Activated effector memory CD4-positive, alpha-beta T cell treated with anti-CD3 and anti-CD28 coated beads, Interleukin-2, amount 50 U/mL, for 16 hours (primary cell): Measurements from ENCODE around the gene CRELD2.

ENCODE experiments used
- DNase-seq: peaks from one replicate; pipeline ENCODE4 v3.0.0-alpha.2; 2020

CRELD2 gene

DNA sequence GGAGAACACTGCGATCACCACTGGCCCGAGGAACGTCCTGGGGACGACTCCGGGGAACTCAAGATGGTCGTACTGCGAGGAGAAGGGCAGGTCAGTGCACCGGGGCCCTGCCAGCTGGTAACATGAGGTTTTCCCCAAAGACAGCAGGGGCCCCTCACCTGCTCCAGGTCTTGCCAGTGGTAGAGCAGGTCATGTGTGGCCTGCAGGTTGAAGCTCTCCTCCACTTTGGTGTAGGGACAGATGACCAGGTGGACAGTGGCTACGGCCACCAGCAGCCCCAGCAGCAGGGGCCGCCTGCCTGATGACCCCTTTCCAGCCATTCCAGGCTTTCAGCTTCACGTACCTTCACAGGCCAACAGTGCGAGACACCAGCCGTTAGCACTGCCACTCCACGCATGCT is 5.0 kb upstream of the CRELD2 start:
- DNase-seq: no peak

DNA sequence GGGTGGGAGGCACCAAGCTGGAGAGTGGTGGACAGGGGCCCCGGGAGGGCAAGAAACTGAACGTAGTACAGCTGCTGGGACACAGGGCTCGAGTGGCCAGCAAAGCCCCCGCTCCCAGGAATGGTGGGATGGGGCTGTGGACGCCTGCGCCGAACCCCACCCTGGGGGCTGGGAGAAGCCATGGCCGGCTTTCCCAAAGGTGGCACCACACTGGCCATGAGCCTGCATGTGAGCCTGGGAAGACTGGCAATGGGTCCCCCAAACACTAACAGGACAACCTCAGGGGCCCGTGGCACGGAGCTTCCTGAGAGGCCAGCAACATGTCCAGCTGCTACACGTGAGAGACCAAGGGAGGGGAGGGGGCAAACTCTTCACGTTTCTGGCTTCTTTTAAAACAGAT is 4.2 kb upstream of the CRELD2 start:
- DNase-seq: no peak

DNA sequence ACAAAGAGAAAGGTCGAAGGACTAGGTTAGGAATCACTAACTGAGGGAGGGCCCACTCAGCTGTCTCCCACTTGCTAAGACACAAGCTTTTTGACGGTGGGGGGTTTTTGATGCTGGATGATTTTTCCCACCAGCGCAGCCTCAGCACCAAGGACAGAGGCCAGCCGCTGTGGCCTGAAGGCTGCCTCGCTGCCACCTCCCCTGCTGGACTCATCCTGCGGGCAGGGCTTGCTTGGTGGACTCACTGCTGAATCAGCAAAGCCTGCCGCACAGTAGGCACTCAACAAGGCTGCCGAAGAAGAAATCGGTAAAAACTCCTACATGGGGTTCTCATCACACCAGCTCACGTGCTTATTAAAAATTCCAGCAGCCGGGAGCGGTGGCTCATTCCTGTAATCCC is 2.8 kb upstream of the CRELD2 start:
- DNase-seq: no peak

DNA sequence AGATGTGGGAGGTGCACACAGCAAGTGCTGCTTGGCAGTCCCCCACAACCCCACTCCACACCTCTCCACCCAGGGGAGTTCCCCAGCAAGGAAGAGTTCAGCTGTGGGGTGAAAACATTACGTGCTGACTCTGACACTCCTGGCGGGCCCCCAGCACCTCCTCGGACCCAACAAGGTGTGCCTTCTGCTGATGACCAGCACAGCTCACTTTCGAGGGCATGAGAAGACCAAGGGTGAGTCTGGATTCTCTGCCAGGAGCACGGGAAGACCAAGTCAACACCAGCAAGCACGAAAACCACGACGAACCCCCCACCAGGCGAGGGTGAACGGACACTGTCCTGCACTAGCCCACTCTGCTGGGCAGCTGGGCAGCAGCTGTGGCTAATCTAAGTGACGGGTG is 1.6 kb upstream of the CRELD2 start:
- no peak for DNase-seq

DNA sequence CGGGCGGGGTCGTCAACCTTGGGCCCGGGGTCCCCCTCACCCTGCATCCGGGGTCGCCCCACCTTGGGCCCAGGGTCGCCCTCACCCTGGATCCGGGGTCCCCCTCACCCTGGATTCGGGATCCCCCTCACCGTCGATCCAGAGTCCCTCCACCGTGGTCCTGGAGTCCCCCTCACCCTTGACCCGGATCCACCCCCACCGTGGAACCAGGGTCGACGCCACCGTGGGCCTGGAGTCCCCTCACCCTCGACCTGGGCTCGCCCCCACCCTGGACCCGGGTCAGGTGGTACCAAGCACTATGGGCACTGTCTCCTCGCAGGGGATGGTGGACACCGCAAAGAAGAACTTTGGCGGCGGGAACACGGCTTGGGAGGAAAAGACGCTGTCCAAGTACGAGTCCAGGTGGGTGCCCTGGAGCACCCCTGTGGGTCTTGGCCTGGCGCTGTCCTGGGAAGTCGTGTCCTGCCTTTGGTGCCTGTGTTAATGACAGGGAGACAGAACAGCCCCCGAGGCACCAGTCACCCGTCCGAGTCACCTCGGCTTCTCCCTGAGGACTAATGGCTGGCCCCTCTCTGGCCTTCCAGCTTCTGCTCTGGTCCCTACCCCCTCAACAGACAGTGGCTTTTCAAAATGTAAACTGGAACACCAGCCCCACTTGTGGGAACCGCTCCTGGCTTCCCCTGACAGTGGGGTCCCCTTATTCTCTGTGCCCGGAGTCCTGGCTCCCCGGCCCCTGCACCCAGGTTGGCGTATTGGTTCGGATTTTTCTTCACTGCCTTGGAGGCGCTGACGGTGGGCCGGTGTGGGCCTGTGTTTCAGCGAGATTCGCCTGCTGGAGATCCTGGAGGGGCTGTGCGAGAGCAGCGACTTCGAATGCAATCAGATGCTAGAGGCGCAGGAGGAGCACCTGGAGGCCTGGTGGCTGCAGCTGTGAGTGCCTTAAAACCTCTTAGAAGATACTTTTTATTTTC is 762 bp downstream of the CRELD2 start:
- DNase-seq: no peak

DNA sequence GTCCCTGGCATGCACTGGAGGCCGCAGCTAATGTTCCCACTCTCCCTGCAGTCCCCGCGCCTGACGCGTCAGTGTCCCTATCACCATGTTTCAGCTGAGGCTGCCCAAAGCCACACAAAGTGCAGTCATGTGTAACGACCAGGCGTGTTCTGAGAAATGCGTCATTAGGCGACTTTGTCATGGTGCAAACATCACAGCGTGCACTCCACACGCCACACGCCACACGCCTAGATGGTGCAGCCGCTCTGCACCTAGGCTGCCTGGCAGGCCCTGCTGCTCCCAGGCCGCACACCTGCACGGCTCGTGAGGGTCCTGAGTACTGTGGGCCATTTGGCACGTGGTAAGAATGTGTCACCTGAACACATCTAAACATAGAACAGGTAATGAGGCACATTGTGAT is 2.4 kb downstream of the CRELD2 start:
- no peak for DNase-seq

DNA sequence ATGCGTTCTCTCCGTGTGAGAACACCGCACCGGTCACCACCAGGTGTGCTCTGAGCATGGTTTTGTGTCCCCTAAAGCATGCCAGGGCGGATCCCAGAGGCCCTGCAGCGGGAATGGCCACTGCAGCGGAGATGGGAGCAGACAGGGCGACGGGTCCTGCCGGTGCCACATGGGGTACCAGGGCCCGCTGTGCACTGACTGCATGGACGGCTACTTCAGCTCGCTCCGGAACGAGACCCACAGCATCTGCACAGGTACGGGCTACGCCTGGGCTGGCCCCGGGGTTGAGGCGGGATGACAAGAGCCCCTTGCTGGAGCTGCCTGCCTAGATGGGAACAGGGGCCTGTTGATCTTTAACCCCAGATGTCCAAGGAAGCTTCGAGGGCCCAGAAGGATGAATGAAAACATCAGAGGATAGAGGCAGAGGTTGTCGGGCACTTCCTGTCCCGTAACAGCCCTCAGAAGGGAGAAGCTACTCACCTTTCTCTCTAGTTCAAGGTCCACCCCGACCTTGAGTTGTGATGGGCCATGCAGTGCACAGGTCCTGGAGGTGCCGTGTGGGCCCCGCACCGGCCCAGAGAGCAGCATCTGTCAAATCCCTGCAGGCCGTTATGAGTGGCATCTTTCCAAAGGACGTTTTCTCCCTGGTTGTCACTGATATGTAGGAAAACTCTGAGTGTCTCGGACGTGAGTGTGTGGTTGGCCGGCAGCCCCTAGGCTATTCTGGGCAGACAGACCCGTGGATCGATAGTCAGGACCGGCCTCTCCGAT is 3.3 kb downstream of the CRELD2 start:
- no peak for DNase-seq

DNA sequence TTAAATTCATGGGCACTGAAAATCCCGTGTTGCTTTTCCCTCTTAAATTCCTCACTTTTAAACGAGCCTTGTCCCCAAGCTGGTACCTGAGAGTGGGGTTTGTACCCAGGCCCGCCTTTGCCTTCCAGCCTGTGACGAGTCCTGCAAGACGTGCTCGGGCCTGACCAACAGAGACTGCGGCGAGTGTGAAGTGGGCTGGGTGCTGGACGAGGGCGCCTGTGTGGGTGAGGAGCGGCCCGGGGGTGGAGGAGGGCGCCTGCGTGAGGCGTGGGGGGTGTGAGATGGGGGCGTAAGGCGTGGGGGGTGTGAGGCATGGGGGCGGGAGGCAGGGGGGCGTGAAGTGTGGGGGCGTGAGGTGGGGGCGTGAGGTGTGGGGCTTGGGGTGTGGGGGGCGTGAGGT is 4.0 kb downstream of the CRELD2 start:
- DNase-seq: no peak

DNA sequence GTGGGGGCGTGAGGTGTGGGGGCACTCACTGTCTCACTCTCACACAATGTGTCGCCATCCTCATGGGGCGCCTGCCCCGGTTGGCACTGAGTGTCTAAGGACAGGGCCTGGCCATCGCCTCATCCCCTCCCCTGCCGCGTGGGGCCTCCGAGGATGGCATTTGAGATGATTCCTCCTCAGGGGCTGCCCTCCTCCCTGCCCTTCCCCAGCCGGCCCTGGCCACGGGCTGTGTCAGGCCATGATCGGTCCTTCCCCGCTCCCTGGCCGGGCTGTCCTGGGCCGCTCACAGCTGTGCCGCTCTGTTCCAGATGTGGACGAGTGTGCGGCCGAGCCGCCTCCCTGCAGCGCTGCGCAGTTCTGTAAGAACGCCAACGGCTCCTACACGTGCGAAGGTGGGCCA is 4.5 kb downstream of the CRELD2 start:
- no peak for DNase-seq

DNA sequence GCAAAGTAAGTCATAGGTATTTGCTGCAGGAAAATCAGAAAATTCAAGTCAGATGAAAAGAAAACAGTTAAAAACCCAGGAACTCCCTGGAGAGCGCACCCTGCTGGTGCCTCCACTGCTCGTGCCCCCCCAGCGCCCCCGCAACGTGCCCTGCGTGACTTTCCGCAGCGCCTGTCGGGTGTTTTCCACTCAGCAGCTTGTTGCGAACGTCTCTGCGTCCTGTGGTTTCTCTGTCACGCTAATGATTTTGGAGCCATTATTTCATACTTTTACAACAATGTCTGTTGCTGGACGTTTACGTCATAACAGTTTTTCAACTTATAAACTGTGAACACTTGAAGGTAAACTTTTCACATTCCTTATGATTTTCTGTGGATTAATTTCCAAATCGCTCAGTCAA is 5.0 kb downstream of the CRELD2 start:
- peak; percentile 81 for DNase-seq

DNA sequence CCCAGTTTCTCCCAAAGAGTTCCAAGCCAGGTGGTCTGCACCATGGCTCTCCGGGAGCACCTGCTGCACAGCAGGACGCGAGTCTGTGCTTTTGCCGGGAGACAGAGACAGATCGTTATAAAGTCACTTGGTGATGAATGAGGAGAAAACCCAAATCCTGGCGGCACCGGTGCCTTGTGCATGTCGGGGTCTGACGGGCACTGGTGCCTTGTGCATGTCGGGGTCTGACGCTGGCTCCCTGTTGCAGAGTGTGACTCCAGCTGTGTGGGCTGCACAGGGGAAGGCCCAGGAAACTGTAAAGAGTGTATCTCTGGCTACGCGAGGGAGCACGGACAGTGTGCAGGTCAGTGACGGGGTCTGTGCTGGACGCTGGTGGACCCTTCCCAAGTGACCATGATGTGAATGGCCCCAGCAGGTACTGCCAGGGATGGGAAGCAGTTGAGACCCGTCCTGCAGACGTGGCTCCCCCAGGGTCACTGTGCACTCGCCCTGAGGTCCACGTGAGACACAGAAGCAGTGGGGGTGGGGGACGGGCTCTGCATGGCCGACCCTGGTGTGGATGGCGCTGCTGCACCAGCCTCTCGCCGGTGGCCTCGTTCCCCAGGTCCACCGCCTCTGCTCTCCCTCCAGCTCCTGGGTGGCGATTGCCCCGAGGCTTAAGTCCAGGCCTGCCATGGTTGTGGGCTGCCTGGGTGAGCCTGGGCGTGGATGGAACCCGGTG is 5.8 kb downstream of the CRELD2 start:
- no peak for DNase-seq

DNA sequence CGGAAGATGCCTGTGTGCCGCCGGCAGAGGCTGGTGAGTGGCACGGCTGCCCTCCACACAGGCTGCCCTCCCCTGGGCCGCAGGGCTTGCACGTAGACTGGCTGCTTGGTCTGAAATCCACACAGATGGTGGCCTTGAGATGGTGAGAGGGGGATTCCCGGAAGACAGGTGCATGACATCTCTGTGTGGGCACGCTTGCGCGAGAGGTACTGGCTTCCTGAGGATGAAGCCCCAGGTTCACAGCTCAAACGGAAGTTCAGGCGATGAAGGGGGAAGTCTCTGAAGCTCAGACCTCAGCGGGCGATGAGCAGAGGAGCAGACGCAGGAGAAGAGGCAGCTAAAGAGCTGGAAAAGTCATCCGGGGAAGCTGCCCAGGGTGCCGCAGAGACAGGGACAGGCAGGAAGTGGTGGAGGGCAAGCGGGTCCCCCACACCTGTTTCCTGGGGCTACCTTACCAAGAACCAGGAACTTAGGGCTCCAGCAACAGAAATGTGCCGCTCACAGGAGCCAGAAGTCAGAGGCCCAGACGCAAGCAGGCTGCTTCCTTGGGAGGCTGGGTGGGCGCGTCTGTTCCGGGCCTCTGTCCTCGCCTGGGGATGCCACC is 7.2 kb downstream of the CRELD2 start:
- peak; percentile 89 for DNase-seq

DNA sequence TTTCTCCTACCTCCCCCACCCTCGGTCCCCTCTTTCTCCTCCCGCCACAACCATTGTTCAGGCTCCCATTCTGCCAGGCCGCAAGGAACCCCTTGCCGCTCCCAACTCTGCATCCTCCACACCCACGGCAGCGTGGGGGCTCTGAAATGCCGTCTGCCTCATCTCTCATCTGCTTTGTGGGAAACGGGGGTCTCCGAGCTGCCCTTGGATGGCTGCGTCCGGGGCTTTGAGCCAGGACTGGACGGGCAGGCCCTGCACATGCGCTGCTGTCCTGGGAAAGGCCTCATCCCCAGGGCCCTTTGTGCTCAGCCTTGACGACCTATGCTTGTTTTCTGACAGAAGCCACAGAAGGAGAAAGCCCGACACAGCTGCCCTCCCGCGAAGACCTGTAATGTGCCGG is 8.5 kb downstream of the CRELD2 start:
- no peak for DNase-seq

DNA sequence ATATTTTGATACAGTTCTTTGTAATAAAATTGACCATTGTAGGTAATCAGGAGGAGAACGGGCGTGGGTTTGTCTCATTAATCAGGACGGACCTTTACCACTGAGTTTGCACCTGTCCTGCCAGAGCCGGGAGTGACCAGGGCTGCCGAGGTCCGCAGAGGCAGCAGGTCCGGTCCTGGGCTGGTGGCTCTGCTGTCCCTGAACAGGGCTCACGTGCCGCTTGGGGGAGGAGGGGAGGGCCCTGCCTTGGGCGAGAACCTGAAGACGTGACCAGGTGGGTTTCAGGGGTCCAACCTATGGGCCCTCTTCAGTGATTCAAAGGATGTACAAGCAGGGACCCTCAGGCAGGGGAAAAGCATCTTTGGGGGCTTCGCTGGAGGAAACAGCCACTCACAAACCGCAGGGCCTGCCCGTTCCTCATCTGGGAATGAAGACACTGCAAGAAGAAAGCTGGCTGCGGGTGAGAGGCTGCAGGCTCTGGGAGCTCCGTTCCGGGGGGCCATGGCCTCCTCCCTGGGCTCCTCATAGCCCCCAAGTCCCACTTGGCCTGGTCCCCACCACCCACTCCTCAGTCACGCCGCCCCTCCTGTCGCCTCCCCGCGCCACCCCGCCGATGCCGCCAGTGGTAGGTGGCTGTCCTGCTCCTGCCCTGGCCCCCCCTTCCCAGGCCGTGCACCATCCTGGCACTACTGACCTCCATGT is 9.2 kb downstream of the CRELD2 start:
- no peak for DNase-seq

DNA sequence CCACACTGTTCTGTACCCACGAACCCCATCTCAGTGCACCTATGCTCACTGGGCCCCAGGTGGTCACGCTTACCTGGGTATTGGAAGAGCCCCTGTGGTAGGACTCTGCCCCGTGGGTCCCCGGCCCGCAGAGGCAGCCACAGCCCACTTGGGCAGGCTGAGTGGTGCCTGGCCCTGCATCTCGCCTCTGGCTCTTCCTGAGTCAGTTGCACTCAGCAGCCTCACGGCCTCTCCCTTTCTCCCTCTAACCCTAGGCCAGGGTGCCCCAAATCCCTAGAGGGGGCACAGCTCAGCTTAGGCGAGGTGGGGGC is 9.7 kb downstream of the CRELD2 start:
- no peak for DNase-seq

DNA sequence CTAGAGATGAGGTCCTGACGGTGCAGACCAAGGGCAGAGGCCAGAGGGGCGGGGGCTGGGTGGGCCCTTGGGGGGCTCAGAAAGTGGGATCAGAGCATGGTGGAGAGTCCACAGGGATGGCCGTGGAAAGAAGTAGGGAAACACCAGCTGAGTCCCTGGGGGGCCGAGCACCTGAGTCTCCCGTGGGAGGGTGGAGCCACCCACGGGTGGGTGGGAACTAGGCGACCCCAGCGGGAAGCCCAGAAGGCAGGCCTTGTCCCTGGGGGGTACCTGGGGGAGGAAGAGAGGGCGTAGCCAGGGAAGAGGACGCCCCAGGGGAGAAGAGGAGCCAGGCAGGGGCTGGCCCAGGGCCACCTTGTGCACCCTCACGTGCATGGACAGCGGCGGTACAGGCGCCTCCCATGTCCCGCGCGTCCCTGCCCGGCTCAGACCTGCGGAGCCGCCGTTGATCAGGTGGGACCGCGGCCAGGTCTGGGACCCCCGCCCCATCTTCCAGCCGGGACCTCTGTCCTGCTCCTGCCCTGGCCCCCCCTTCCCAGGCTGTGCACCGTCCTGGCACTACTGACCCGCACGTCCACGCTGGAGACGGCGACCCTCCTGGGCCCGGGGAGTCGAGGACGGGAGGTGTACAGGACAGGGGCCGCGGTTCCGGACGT is 10.2 kb downstream of the CRELD2 start:
- no peak for DNase-seq

DNA sequence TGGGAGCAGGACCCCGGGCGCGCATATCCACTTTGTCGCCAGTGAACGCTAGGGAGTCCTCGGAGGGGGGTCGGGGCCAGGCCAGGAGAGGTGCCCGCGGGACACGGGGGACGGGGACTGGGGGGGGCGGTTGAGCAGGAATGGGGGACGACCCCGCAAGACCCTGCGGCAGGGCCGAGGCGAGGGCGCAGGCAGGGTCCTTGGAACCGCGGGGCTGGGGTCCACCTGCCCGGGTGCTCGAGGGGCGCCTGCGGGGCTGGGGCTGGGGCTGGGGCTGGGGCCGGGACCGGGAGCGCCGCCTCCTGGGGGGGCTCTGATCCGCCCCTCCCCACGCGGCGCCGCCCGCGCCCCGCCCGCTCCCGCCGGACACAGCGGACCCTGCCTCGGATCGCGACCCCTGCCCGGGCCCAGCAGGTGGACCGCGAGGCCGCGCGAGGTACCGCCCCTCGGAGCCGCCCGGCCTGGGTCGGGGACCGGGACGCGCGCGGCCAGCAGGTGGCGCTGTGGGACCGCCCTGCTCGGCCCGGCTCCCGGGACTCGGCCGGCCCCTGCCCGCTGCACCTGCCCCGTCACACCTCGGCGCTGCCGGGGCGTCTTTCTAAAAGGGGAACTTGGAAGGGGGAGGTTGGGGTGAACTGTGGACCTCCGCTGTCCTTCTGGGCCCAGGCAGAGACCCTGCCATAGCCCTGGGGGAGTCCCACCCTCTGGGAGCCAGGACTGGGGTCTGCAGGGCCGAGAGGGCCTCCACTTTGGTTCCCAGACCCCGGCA is 11.0 kb downstream of the CRELD2 start:
- DNase-seq: peak; percentile 93

DNA sequence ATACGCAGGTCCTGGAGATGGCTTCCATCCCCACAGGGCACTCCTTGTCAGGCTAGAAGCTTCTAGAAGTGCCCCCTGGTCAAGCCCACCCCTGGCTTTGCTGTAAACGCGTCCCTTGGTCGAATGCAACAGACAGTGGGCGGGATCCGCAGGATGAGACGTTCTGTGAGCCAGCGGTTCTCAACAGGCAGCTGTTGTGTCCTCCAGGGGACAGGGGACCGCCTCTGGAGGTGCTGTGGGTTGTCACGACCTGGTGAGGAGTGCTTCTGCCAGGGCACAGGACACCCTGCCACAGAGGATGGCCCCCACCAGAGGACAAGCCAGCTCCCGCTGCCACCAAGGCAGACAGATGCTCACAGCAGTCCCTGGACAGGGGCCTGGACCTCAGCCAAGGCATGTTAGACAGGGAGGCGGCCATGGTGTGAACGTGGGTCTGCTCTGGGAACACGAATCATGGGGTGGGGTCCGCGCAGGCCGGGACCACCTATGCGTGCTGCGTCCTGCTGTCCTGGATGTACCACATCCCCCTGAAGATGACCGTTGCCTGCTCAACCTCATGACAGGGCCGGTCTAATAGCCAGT is 11.7 kb downstream of the CRELD2 start:
- DNase-seq: no peak

DNA sequence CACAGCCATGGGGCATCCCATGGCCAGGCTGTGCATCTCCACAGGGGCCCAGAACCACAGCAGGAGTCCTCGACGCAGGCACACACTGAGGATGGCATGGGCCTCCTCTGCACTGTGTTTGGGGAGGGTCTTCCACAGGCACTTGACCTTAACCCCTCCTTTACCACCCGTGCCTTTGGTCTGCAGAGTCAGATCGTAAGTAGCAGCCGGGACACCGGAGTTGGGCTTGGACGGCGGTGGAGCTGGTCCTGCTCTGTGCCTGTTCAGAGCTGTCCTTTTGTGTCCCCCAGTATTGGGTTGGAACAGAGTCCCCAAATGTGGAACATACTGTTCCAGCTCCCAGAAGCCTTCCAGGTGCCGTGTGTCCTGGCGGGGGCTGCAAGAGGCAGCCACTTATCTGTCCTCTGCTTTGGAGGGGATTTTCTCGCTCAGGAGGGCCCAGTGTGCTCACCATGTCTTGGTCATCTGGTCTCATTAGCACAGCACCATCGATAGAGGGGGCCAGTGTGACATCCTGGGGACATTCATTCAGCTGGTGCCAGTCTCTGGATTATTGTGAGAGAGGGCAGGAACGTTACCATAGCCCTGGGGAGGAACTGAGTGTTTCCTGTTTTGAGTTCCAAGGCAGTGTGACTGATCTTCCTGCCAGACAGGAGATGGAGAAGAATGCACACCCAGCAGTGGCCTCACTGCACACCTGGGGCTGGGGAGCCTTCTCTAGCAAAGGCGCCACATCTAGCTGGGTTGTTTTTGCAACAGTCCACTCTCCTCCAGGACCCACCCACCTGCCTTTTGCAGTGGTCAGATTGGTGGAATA is 12.4 kb downstream of the CRELD2 start:
- peak; percentile 80 for DNase-seq
